Retinal pigment epithelial cell (primary cell): Measurements from ENCODE around the gene CELF2.

Experiments used
- DNase-seq: peaks from one replicate; pipeline ENCODE4 v3.0.0-alpha.2; 2010; ENCODE audit warnings: low read depth
- H3K4me3 ChIP-seq: 2 replicates; pipeline ENCODE4 v1.5.1; 2011; ENCODE audit warnings: mild to moderate bottlenecking, low read length, control low read depth, moderate library complexity
- TF ChIP-seq, protein P1 (sequence below): conservative IDR thresholded peaks from 2 replicates; pipeline ENCODE4 v1.5.1; 2011; ENCODE audit warnings: low read depth, low read length, control low read depth, inconsistent platforms

CELF2 gene

DNA sequence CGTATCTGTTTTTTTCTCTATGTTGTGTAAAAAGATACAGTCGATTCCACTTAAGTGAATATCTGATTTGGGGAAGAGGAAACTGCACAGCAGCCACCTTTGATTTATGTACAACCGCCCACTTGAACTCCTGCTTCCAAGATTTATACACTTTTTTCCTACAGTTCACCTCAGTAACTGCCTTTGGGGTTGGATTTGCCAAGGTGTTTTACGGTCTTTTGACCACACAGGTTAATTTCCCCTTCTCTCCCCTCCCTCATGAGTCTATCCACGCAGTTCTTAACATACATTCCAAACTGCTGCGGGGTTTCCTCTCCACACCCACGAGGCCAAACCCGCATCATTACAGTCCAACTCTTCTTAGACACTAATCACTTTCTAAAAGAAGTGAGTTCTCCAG lies 316.8 kb downstream of the CELF2 start:
- TF ChIP-seq, protein P1, sequence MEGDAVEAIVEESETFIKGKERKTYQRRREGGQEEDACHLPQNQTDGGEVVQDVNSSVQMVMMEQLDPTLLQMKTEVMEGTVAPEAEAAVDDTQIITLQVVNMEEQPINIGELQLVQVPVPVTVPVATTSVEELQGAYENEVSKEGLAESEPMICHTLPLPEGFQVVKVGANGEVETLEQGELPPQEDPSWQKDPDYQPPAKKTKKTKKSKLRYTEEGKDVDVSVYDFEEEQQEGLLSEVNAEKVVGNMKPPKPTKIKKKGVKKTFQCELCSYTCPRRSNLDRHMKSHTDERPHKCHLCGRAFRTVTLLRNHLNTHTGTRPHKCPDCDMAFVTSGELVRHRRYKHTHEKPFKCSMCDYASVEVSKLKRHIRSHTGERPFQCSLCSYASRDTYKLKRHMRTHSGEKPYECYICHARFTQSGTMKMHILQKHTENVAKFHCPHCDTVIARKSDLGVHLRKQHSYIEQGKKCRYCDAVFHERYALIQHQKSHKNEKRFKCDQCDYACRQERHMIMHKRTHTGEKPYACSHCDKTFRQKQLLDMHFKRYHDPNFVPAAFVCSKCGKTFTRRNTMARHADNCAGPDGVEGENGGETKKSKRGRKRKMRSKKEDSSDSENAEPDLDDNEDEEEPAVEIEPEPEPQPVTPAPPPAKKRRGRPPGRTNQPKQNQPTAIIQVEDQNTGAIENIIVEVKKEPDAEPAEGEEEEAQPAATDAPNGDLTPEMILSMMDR: no peak
- DNase-seq: no peak
- H3K4me3 ChIP-seq: no peak overlapping the region

DNA sequence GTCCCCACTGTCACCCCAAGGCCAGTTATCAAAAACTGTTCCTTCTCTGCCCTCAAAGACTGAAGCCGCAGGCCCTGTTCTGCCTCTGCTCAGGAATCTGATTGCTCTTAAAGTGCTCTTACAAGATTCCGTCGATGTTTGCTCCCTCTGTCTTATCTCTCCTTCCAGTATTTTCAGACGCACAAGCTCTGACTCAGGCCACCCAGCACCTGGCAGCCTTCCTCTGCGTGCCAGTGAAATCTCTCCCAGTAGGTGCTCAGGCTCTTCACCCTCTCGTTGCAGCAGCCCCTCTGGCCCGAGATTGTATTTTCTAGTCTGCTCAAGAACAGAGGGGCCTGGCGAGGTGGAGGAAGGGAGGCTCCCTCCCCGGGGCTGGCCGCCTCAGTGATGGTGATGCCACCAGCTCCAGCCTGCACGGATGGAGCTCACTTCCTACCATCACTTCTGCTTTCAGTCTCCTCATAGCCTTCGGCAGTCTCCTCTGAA lies 317.5 kb downstream of the CELF2 start:
- no peak overlapping the region for H3K4me3 ChIP-seq
- TF ChIP-seq, protein P1: no peak
- no peak for DNase-seq

DNA sequence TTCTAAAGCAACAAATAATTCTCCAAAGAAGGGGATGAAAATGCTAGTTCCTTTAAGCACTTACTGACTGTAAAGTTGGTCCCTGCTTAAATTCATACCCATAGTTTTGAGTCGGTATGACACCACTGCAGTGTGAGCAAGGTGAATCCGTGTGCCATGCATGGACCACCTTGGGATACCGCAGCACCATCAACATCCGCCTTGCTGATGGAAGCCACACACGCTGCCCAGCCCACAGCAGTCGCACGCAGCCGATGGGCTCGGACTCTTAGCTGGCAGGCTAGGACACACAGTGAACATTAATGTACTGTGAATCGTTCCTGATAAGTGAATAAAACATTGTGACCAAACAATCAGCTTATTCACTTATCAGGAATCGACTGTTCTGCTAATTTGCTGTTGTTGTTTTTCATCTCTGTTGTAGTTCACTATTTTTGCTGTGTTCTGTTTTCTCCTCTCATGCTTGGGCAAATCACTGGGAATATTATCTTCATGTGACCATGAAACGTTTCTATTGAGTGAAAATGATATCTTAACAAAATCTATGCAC lies 318.3 kb downstream of the CELF2 start:
- DNase-seq: no peak
- H3K4me3 ChIP-seq: no peak overlapping the region
- TF ChIP-seq, protein P1: no peak

DNA sequence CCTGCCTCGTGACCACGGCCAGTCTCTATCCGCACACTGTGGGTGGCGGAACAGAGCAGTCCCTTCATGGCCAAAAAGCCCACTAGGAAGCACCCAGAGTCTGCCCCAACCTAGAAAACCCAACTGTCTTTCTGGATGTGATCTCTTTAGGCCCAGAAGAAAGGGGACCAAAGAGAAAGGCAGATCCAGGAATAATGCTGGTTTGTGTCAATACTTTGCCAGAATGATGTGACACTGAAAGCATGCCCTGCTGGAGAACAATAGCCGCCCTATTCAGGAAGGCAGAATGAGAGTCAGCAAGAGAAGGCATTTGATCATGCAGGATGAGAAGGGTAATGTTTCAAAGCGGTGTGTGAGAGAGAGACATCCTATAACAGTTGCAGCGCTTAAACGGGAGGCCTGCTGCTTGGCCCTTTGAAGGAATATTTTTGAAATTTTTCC lies 319.1 kb downstream of the CELF2 start:
- no peak for DNase-seq
- TF ChIP-seq, protein P1: no peak
- no peak overlapping the region for H3K4me3 ChIP-seq

DNA sequence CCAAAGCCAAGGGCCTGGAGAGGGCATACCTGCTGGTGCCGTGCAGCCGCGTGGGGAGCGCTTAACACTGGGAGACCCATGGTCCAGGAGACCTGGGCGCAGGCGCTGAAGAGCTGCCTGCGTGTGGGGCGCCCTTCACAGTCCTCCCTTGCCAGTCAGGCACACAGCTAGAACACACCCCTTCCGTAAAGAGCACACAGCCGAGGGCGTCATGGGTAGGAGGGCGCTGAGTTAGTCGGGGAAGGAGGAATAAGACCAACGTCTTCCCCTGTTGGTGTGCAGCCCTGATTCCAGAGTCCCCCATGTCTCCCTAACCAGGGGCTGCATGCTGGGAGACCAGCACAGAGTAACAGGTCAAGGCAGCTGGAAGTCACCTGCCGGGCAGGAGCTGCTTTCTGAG lies 319.8 kb downstream of the CELF2 start:
- no peak for DNase-seq
- TF ChIP-seq, protein P1: no peak
- no peak overlapping the region for H3K4me3 ChIP-seq

DNA sequence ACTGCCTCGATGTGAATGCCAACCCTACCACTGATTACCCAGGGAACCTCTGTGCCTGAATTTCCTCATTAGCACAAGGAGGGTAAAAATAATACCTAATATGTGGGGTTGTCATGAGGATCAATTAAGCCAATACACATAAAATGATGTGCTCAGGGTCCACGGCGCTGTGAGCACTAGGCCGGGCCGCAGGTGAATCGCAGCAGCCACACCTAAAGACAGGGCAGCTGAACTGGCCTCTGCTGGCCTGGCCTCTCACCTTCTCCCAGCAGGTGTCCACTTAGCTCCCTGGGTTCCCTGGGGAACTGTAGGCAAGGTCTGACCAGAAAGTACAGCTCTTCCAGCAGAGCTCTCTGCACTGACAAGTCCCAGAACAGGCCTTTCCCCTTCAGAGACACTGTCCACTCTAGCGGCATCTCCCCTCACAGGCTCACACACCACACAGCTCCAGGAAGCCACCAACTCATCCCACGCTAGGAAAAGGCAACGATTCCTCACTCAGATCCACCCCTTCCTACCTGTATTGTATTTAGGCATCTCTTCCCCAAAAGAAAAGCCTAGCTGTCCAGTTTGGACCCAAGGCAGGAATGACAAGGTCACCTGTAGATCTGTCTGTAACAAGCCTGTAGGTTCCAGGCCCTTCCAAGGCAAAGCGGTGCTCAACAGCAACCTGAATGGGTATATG lies 320.6 kb downstream of the CELF2 start:
- TF ChIP-seq, protein P1: no peak
- no peak for DNase-seq
- H3K4me3 ChIP-seq: no peak overlapping the region

DNA sequence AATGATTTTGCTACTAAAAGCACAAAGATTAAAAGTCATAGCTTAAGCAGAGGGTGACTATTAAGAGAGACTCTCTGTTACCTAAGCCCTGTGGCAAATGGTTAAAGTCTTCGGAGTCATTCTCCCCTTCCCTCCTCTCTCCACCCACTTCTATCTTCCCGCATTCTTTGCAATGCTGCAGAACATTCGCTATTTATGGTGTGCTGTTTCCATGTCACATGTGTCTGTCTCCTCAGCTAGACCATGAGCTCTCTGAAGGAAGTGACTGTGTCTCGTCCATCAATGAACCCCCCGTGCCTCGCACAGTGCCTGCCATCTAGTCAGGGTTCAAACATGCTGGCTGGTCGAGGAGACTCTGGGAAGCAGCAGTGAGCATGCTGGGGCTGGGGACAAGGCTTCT lies 321.3 kb downstream of the CELF2 start:
- TF ChIP-seq, protein P1: no peak
- DNase-seq: no peak
- no peak overlapping the region for H3K4me3 ChIP-seq
